A172 (cell line): ENCODE data around the gene EHMT1. TPM values are rescaled to one million over a fixed set of nuclear protein-coding genes. Genes with fewer than 3 reads are reported as not detected.
"Not testable (repeated sequence)": the region's sequence is repeated elsewhere in the genome, so short reads cannot be mapped to it uniquely, and the experiment has no call there.

Experiments used
- DNase-seq: peaks from one replicate; pipeline ENCODE4 v3.0.0-alpha.2; 2015; ENCODE audit warnings: low spot score
- total RNA-seq: library from RNA; depleted of rRNA; stranded (reverse); fragments of >200 nt; shearing (Covaris generic); gene quantifications from 2 replicates; pipeline ENCODE4 v1.2.3, GENCODE V29; 2014

EHMT1 gene
- total RNA-seq, 1 experiment from 2014 or later = 54.7 TPM

GRCh38 chr9:137759649-137760321, 141.0 kb downstream of the EHMT1 start:
- no peak for DNase-seq

- DNase-seq = peak; percentile 50
These were observed 141.6 kb downstream of the EHMT1 start for GRCh38 chr9:137760426-137760825.

- no peak for DNase-seq
These were observed 142.2 kb downstream of the EHMT1 start for GRCh38 chr9:137761032-137761431.

GRCh38 chr9:137761793-137762192, 143.0 kb downstream of the EHMT1 start:
- DNase-seq = no peak

GRCh38 chr9:137762414-137763061, 143.7 kb downstream of the EHMT1 start:
- DNase-seq = no peak

GRCh38 chr9:137763271-137763955, 144.6 kb downstream of the EHMT1 start:
- no peak for DNase-seq

GRCh38 chr9:137764171-137764671, 145.4 kb downstream of the EHMT1 start:
- DNase-seq = no peak

GRCh38 chr9:137764981-137765380, 146.2 kb downstream of the EHMT1 start:
- no peak for DNase-seq

- DNase-seq = no peak
These were observed 146.7 kb downstream of the EHMT1 start for GRCh38 chr9:137765536-137765935.

GRCh38 chr9:137771580-137771979, 152.8 kb downstream of the EHMT1 start:
- no peak for DNase-seq

- no peak for DNase-seq
These were observed 153.6 kb downstream of the EHMT1 start for GRCh38 chr9:137772281-137772873.

- no peak for DNase-seq
These were observed 156.1 kb downstream of the EHMT1 start for GRCh38 chr9:137774775-137775386.

- DNase-seq = no peak
These were observed 157.6 kb downstream of the EHMT1 start for GRCh38 chr9:137776306-137776995.

- no peak for DNase-seq
These were observed 159.0 kb downstream of the EHMT1 start for GRCh38 chr9:137777761-137778160.

- DNase-seq = no peak
These were observed 159.5 kb downstream of the EHMT1 start for GRCh38 chr9:137778336-137778735.

GRCh38 chr9:137778914-137779313, 160.1 kb downstream of the EHMT1 start:
- DNase-seq = no peak

GRCh38 chr9:137780031-137780430, 161.2 kb downstream of the EHMT1 start:
- not testable (repeated sequence) for DNase-seq

- DNase-seq = no peak
These were observed 163.2 kb downstream of the EHMT1 start for GRCh38 chr9:137781906-137782585.

- DNase-seq = no peak
These were observed 164.7 kb downstream of the EHMT1 start for GRCh38 chr9:137783521-137783920.

GRCh38 chr9:137784046-137784445, 165.2 kb downstream of the EHMT1 start:
- peak; percentile 5 for DNase-seq
